ENCODE results near the gene METTL5.

DNA sequence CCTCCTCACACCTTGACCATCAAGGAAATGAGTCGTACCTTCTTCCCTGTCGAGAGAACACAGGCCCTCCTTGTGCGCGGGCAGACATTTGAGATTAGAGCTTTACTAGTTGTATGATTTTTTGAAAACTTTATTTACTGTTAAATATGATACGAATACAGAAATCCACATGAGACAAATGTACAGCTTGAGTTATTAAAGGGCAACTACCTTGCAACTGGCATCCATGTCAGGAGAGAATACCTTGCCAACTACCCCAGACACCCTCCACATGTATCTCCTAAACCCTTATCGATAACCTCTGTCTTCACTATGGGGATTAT is 62.8 kb downstream of the METTL5 start:
- TF ChIP-seq, protein P1, sequence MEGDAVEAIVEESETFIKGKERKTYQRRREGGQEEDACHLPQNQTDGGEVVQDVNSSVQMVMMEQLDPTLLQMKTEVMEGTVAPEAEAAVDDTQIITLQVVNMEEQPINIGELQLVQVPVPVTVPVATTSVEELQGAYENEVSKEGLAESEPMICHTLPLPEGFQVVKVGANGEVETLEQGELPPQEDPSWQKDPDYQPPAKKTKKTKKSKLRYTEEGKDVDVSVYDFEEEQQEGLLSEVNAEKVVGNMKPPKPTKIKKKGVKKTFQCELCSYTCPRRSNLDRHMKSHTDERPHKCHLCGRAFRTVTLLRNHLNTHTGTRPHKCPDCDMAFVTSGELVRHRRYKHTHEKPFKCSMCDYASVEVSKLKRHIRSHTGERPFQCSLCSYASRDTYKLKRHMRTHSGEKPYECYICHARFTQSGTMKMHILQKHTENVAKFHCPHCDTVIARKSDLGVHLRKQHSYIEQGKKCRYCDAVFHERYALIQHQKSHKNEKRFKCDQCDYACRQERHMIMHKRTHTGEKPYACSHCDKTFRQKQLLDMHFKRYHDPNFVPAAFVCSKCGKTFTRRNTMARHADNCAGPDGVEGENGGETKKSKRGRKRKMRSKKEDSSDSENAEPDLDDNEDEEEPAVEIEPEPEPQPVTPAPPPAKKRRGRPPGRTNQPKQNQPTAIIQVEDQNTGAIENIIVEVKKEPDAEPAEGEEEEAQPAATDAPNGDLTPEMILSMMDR (IDR thresholded peaks at IDR 0.05), result no peak
- TF ChIP-seq POLR2A (IDR thresholded peaks at IDR 0.05), result no peak
